H9 (cell line): ENCODE data around the gene GLB1L. TPM values are rescaled to one million over a fixed set of nuclear protein-coding genes. Genes with fewer than 3 reads are reported as not detected.

Experiments
- DNase-seq: peaks from one replicate; pipeline ENCODE4 v3.0.0-alpha.2; 2017
- H2AFZ ChIP-seq: one replicate; pipeline ENCODE4 v1.6.1; 2013; ENCODE audit warnings: mild to moderate bottlenecking, low read length, control low read depth, moderate library complexity
- H2AK5ac ChIP-seq: 2 replicates; pipeline ENCODE4 v1.6.1; 2013; ENCODE audit warnings: low read length, control low read depth, mixed read lengths; ENCODE audit not compliant: insufficient read length
- H2BK120ac ChIP-seq: one replicate; pipeline ENCODE4 v1.6.1; 2013; ENCODE audit warnings: low read depth, mild to moderate bottlenecking, low read length, control low read depth, inconsistent platforms; ENCODE audit not compliant: poor library complexity, severe bottlenecking
- H2BK12ac ChIP-seq: 2 replicates; pipeline ENCODE4 v1.6.1; 2013; ENCODE audit warnings: low read length, control low read depth, mixed read lengths, low read depth; ENCODE audit not compliant: insufficient read length
- H2BK15ac ChIP-seq: 2 replicates; pipeline ENCODE4 v1.6.1; 2013; ENCODE audit warnings: low read depth, low read length, control low read depth
- H2BK20ac ChIP-seq: one replicate; pipeline ENCODE4 v1.6.1; 2013; ENCODE audit warnings: low read depth, mild to moderate bottlenecking, low read length, control low read depth, inconsistent platforms; ENCODE audit not compliant: poor library complexity, severe bottlenecking
- H2BK5ac ChIP-seq: 2 replicates; pipeline ENCODE4 v1.6.1; 2013; ENCODE audit warnings: low read length, control low read depth, mixed read lengths; ENCODE audit not compliant: insufficient read length
- H3K14ac ChIP-seq: 2 replicates; pipeline ENCODE4 v1.6.1; 2013; ENCODE audit warnings: low read length, control low read depth; ENCODE audit not compliant: insufficient read depth
- H3K18ac ChIP-seq: 2 replicates; pipeline ENCODE4 v1.6.1; 2013; ENCODE audit warnings: low read depth, mild to moderate bottlenecking, mixed read lengths, low read length, control low read depth; ENCODE audit not compliant: insufficient read length
- H3K23ac ChIP-seq: 2 replicates; pipeline ENCODE4 v1.6.1; 2013; ENCODE audit warnings: low read length, control low read depth, mixed read lengths, low read depth; ENCODE audit not compliant: insufficient read length
- H3K23me2 ChIP-seq: 2 replicates; pipeline ENCODE4 v1.6.1; 2013; ENCODE audit warnings: low read depth, mild to moderate bottlenecking, mixed read lengths, low read length, control low read depth; ENCODE audit not compliant: insufficient read length, poor library complexity, severe bottlenecking
- H3K27ac ChIP-seq: 2 replicates; pipeline ENCODE4 v1.5.1; 2013; ENCODE audit warnings: low read length, control low read depth, mixed read lengths, low read depth; ENCODE audit not compliant: insufficient read length
- H3K27me3 ChIP-seq: 2 replicates; pipeline ENCODE4 v1.6.1; 2013; ENCODE audit warnings: low read length, control low read depth, inconsistent platforms; ENCODE audit not compliant: insufficient read depth
- H3K4ac ChIP-seq: 2 replicates; pipeline ENCODE4 v1.6.1; 2013; ENCODE audit warnings: low read depth, mild to moderate bottlenecking, control low read depth, inconsistent platforms, low read length, moderate library complexity
- H3K4me1 ChIP-seq: 2 replicates; pipeline ENCODE4 v1.6.1; 2013; ENCODE audit warnings: low read length, control low read depth, inconsistent platforms; ENCODE audit not compliant: insufficient read depth
- H3K4me2 ChIP-seq: 2 replicates; pipeline ENCODE4 v1.6.1; 2013; ENCODE audit warnings: low read length, control low read depth, mixed read lengths; ENCODE audit not compliant: insufficient read length, insufficient read depth
- H3K56ac ChIP-seq: 2 replicates; pipeline ENCODE4 v1.6.1; 2013; ENCODE audit warnings: low read depth, mild to moderate bottlenecking, mixed read lengths, low read length, control low read depth; ENCODE audit not compliant: insufficient read length
- H3K79me1 ChIP-seq: 2 replicates; pipeline ENCODE4 v1.6.1; 2013; ENCODE audit warnings: low read depth, mild to moderate bottlenecking, moderate library complexity, low read length, control low read depth, inconsistent platforms; ENCODE audit not compliant: insufficient read depth, poor library complexity, severe bottlenecking
- H3K79me2 ChIP-seq: 2 replicates; pipeline ENCODE4 v1.6.1; 2013; ENCODE audit warnings: low read length, control low read depth, inconsistent platforms; ENCODE audit not compliant: insufficient read depth
- H3K9ac ChIP-seq: 2 replicates; pipeline ENCODE4 v1.6.1; 2013; ENCODE audit warnings: low read length, control low read depth, mixed read lengths; ENCODE audit not compliant: insufficient read length; ENCODE audit errors: extremely low read depth
- H3K9me3 ChIP-seq: one replicate; pipeline ENCODE4 v1.6.1; 2013; ENCODE audit warnings: low read depth, low read length, inconsistent platforms; ENCODE audit not compliant: control insufficient read depth
- H3T11ph ChIP-seq: one replicate; pipeline ENCODE4 v1.6.1; 2013; ENCODE audit warnings: mild to moderate bottlenecking, low read length, control low read depth, inconsistent platforms
- H4K20me1 ChIP-seq: one replicate; pipeline ENCODE4 v1.6.1; 2013; ENCODE audit not compliant: control insufficient read depth, insufficient read length, insufficient read depth
- H4K5ac ChIP-seq: 2 replicates; pipeline ENCODE4 v1.6.1; 2013; ENCODE audit warnings: low read depth, mild to moderate bottlenecking, mixed read lengths, low read length, control low read depth; ENCODE audit not compliant: insufficient read length
- H4K8ac ChIP-seq: replicated peaks from 2 replicates; pipeline ENCODE4 v1.6.1; 2013; ENCODE audit warnings: low read length, control low read depth, mixed read lengths, low read depth; ENCODE audit not compliant: insufficient read length
- H4K91ac ChIP-seq: 2 replicates; pipeline ENCODE4 v1.6.1; 2013; ENCODE audit warnings: low read depth, mild to moderate bottlenecking, moderate library complexity, mixed read lengths, low read length, control low read depth; ENCODE audit not compliant: insufficient read length
- H3K27ac Mint-ChIP-seq, 3 experiments: 2 replicates in 2 of 3; 3 replicates in 1 of 3; pipeline ENCODE4 v1.8.0; 2020 to 2021; ENCODE audit warnings: mixed read lengths in 3 of 3, mild to moderate bottlenecking in 1 of 3, moderate library complexity in 1 of 3
- H3K27me3 Mint-ChIP-seq: 2 replicates; pipeline ENCODE4 v1.8.0; 2021; ENCODE audit warnings: low read depth, mild to moderate bottlenecking, moderate library complexity, mixed read lengths
- H3K36me3 Mint-ChIP-seq, 3 experiments: 2 replicates in 2 of 3; 3 replicates in 1 of 3; pipeline ENCODE4 v1.8.0; 2020 to 2021; ENCODE audit warnings: low read depth in 3 of 3, mixed read lengths in 3 of 3; ENCODE audit not compliant: insufficient read depth in 1 of 3
- H3K4me1 Mint-ChIP-seq, 2 experiments: 2 replicates each; pipeline ENCODE4 v1.8.0; 2020; ENCODE audit warnings: mixed read lengths in 2 of 2
- H3K4me3 Mint-ChIP-seq, 2 experiments: 2 replicates in 1 of 2; 3 replicates in 1 of 2; pipeline ENCODE4 v1.8.0; 2020 to 2021; ENCODE audit warnings: mild to moderate bottlenecking in 2 of 2, mixed read lengths in 2 of 2, moderate library complexity in 1 of 2
- H3K9me3 Mint-ChIP-seq, 2 experiments: 2 replicates in 1 of 2; 3 replicates in 1 of 2; pipeline ENCODE4 v1.8.0; 2020; ENCODE audit warnings: mild to moderate bottlenecking in 2 of 2, mixed read lengths in 2 of 2, moderate library complexity in 1 of 2
- WGBS: extraction: QIAGEN DNeasy Blood & Tissue Kit; methylation state at CpG from one replicate; pipeline ENCODE4 v1.1.7; 2013; ENCODE audit warnings: missing lambda C conversion rate, low lambda C conversion rate, mixed read lengths; ENCODE audit not compliant: insufficient read length; ENCODE audit errors: extremely low coverage; 5-methylcytosine and 5-hydroxymethylcytosine counted together
- total RNA-seq: library from RNA; stranded (reverse); gene quantifications from 2 replicates; pipeline ENCODE4 v1.2.1, GENCODE V29; 2021
- TF ChIP-seq, protein P1 (sequence below): fragments of 200-600 bp; sonication (generic); conservative IDR thresholded peaks from 3 replicates; pipeline ENCODE4 v1.8.0; 2021; ENCODE audit warnings: antibody characterized with exemption, mild to moderate bottlenecking

Gene GLB1L
- total RNA-seq, 1 experiment from 2014 or later = 6.5 TPM

DNA sequence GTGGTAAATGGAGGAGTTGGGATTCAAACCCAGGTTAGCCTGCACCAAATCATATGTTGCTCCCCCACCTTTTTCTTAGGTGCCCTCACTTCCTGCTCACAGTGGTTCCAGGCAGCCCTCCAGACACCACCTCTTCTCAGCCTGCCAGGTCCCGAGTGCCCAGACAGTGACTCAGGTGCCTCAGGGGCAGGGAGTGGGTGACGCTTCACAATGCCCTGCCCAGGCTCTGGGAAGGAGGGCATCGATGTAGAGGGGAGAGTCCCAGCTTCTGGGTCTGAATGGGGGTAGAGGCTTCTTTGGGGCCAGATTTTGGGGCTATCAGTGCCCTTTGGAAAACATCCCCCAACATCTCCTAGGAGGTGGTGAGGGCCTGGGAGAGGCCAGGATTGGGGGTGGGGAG is 28.7 kb upstream of the GLB1L start:
- no peak overlapping the region for H2AK5ac ChIP-seq
- H4K8ac ChIP-seq = no peak overlapping the region
- no peaks in the 10 kb centered on the region for H3K79me1 ChIP-seq
- H3K23ac ChIP-seq = no peak overlapping the region
- H3K4me3 Mint-ChIP-seq = no peak overlapping the region
- no peak overlapping the region for H2AFZ ChIP-seq
- no peak overlapping the region for H4K5ac ChIP-seq
- H2BK12ac ChIP-seq = no peak overlapping the region
- peak overlapping the region; percentile 31; the same call in 1 of the 2 replicates for H3K14ac ChIP-seq
- H3K36me3 Mint-ChIP-seq = no peaks in the 10 kb centered on the region
- no peak overlapping the region for H3K9ac ChIP-seq
- no peaks in the 10 kb centered on the region for H3K9me3 ChIP-seq
- no peak overlapping the region for H3K4ac ChIP-seq
- no peak overlapping the region for H3K27ac Mint-ChIP-seq
- H2BK20ac ChIP-seq = no peak overlapping the region
- H3K27ac ChIP-seq = no peak overlapping the region
- H4K91ac ChIP-seq = no peak overlapping the region
- H3K27me3 Mint-ChIP-seq = peaks cover 29% of the 10 kb centered on the region
- 0 out of 2 replicates have a peak overlapping the region, but pooled peaks have one; percentile 19 for H2BK15ac ChIP-seq
- no peak overlapping the region for H2BK5ac ChIP-seq
- no peak overlapping the region for H2BK120ac ChIP-seq
- peaks cover 4% of the 10 kb centered on the region; the same call in 1 of the 2 replicates for H3K4me1 ChIP-seq
- no peaks in the 10 kb centered on the region for H3K79me2 ChIP-seq
- WGBS = no CpG with 5 or more reads among the region's 3 CpGs
- peaks cover 1% of the 10 kb centered on the region for H3K23me2 ChIP-seq
- no peaks in the 10 kb centered on the region for H3K9me3 Mint-ChIP-seq
- no peak overlapping the region for H3T11ph ChIP-seq
- no peaks in the 10 kb centered on the region for H4K20me1 ChIP-seq
- no peaks in the 10 kb centered on the region for H3K27me3 ChIP-seq
- H3K4me1 Mint-ChIP-seq = peaks cover 29 to 33% of the 10 kb centered on the region in 2 experiments
- H3K18ac ChIP-seq = no peak overlapping the region
- H3K4me2 ChIP-seq = no peak overlapping the region
- no peak for DNase-seq
- H3K56ac ChIP-seq = no peak overlapping the region
- TF ChIP-seq, protein P1, sequence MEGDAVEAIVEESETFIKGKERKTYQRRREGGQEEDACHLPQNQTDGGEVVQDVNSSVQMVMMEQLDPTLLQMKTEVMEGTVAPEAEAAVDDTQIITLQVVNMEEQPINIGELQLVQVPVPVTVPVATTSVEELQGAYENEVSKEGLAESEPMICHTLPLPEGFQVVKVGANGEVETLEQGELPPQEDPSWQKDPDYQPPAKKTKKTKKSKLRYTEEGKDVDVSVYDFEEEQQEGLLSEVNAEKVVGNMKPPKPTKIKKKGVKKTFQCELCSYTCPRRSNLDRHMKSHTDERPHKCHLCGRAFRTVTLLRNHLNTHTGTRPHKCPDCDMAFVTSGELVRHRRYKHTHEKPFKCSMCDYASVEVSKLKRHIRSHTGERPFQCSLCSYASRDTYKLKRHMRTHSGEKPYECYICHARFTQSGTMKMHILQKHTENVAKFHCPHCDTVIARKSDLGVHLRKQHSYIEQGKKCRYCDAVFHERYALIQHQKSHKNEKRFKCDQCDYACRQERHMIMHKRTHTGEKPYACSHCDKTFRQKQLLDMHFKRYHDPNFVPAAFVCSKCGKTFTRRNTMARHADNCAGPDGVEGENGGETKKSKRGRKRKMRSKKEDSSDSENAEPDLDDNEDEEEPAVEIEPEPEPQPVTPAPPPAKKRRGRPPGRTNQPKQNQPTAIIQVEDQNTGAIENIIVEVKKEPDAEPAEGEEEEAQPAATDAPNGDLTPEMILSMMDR = no peak
